HepG2 (cell line): Measurements from ENCODE around the gene NPFFR1.

Source experiments
- HNRNPLL ChIP-seq: fragments of 200-400 bp; formaldehyde crosslinking; IDR thresholded peaks from 2 replicates; pipeline ENCODE4 v1.6.1; 2017; ENCODE audit warnings: mild to moderate bottlenecking, low read depth, low read length; ENCODE audit not compliant: poor library complexity, severe bottlenecking
- IKZF4 ChIP-seq: sonication (generic); formaldehyde crosslinking; IDR thresholded peaks from 2 replicates; pipeline ENCODE4 v1.5.1; 2020; ENCODE audit warnings: borderline replicate concordance, mild to moderate bottlenecking, low read depth, missing genetic modification reagents; ENCODE audit errors: not compliant biosample characterization
- LCORL ChIP-seq, 2 experiments: fragments of 450-650 bp in 1 of 2; sonication (generic) in 1 of 2; formaldehyde crosslinking in 1 of 2; IDR thresholded peaks; 2 replicates each; pipeline versions ENCODE4 v1.5.0 to v1.6.1; 2017 to 2020; ENCODE audit warnings: antibody characterized with exemption in 1 of 2, missing genetic modification reagents in 1 of 2
- PHF21A ChIP-seq: sonication (generic); formaldehyde crosslinking; IDR thresholded peaks from 2 replicates; pipeline ENCODE4 v1.5.0; 2020; ENCODE audit warnings: mild to moderate bottlenecking, missing genetic modification reagents
- RXRA ChIP-seq: sonication (generic); formaldehyde crosslinking; IDR thresholded peaks from 2 replicates; pipeline ENCODE4 v1.5.1; 2020; ENCODE audit warnings: missing genetic modification reagents
- SP1 ChIP-seq, 2 experiments: fragments of 450-650 bp in 1 of 2; sonication (generic) in 1 of 2; formaldehyde crosslinking in 1 of 2; IDR thresholded peaks; 2 replicates each; pipeline versions ENCODE4 v1.4.0 to v1.6.1; 2016 to 2020; ENCODE audit warnings: missing genetic modification reagents in 1 of 2
- ZFP36L2 ChIP-seq: sonication (generic); formaldehyde crosslinking; IDR thresholded peaks from 2 replicates; pipeline ENCODE4 v1.4.0; 2020; ENCODE audit warnings: missing genetic modification reagents
- TF ChIP-seq, protein P1 (sequence below): sonication (generic); formaldehyde crosslinking; conservative IDR thresholded peaks from 2 replicates; pipeline ENCODE4 v1.4.0; 2020; ENCODE audit warnings: missing genetic modification reagents

- no peak for TF ChIP-seq HNRNPLL
- no peak for TF ChIP-seq IKZF4
- no peak for TF ChIP-seq SP1 (IDR thresholded peaks at IDR 0.05)
- TF ChIP-seq SP1 (CRISPR knock-in tag; IDR thresholded peaks at IDR 0.05), result no peak
- TF ChIP-seq ZFP36L2 (CRISPR knock-in tag), result no peak
- TF ChIP-seq PHF21A (CRISPR knock-in tag), result no peak
- TF ChIP-seq LCORL (IDR thresholded peaks at IDR 0.05), result no peak
- TF ChIP-seq LCORL (CRISPR knock-in tag; IDR thresholded peaks at IDR 0.05), result no peak
- TF ChIP-seq RXRA (CRISPR knock-in tag), result no peak
- TF ChIP-seq, protein P1, sequence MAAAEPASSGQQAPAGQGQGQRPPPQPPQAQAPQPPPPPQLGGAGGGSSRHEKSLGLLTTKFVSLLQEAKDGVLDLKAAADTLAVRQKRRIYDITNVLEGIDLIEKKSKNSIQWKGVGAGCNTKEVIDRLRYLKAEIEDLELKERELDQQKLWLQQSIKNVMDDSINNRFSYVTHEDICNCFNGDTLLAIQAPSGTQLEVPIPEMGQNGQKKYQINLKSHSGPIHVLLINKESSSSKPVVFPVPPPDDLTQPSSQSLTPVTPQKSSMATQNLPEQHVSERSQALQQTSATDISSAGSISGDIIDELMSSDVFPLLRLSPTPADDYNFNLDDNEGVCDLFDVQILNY (CRISPR knock-in tag), result no peak
These were observed 60.1 kb downstream of the NPFFR1 start for GRCh38 chr10:70223728-70224127.
